K562 (cell line): ENCODE results near the gene TRAPPC2L. TPM values are rescaled to one million over a fixed set of nuclear protein-coding genes. Genes with fewer than 3 reads are reported as not detected.

Experiments
- ATAC-seq: fragments of 200-7000 bp; cut with Tn5 transposase; 3 replicates; pipeline ENCODE4 v1.9.1; 2020; ENCODE audit warnings: moderate library complexity
- BruUV-seq: library from RNA; stranded (reverse); fragments of 400-500 nt; replicated peaks from 2 replicates; lab custom pipeline; 2021; lab: Mats Ljungman, UMichigan
- CTCF ChIA-PET: fragments of 300-600 bp; formaldehyde crosslinking; extraction: SDS; loops from one replicate; lab custom pipeline; 2021; ENCODE audit warnings: low intra/inter-chr PET ratio; lab: Yijun Ruan, JAX
- POLR2A ChIA-PET: fragments of 300-600, 350-650 bp; sonication (Branson Sonifier 250); formaldehyde crosslinking; extraction: SDS; loops from one replicate; lab custom pipeline; 2021; ENCODE audit warnings: antibody characterized with exemption, inconsistent platforms; lab: Yijun Ruan, JAX
- DNase-seq, 4 experiments: peaks; one replicate each; pipeline versions ENCODE4 v3.0.0 to v3.0.0-alpha.2; 2011 to 2018; ENCODE audit warnings: low spot score in 3 of 4, mixed read lengths in 3 of 4; ENCODE audit errors: extremely low read depth in 1 of 4
- FAIRE-seq: peaks from 2 replicates; lab custom pipeline; 2011; peaks lifted over from hg19 to GRCh38; lab: Jason Lieb, UNC
- H2AFZ ChIP-seq: 2 replicates; pipeline ENCODE4 v1.6.0; 2011; ENCODE audit warnings: low read depth, low read length, control low read depth, inconsistent platforms
- H3K27ac ChIP-seq: fragments of 200-600 bp; 3 replicates; pipeline ENCODE4 v1.8.0; 2011; ENCODE audit warnings: low read depth, mild to moderate bottlenecking, control low read depth, inconsistent platforms, low read length, moderate library complexity, mixed read lengths; ENCODE audit errors: extremely low read depth
- H3K27me3 ChIP-seq, 2 experiments: fragments of 300-600 bp in 1 of 2; 2 replicates in 1 of 2; 3 replicates in 1 of 2; pipeline versions ENCODE4 v1.6.0 to v1.8.0; 2011; ENCODE audit warnings: inconsistent platforms in 2 of 2, low read length in 2 of 2, mild to moderate bottlenecking in 1 of 2, mixed read lengths in 1 of 2, moderate library complexity in 1 of 2; ENCODE audit not compliant: control insufficient read depth in 2 of 2, insufficient read depth in 2 of 2
- H3K36me3 ChIP-seq: fragments of 300-600 bp; 3 replicates; pipeline ENCODE4 v1.8.0; 2011; ENCODE audit warnings: mild to moderate bottlenecking, low read length, inconsistent platforms; ENCODE audit not compliant: control insufficient read depth, insufficient read depth
- H3K4me1 ChIP-seq, 2 experiments: fragments of 200-600 bp in 1 of 2; replicated peaks in 1 of 2; 2 replicates in 1 of 2; 3 replicates in 1 of 2; pipeline versions ENCODE4 v1.5.1 to v1.8.0; 2011; ENCODE audit warnings: inconsistent platforms in 2 of 2, low read length in 2 of 2, mild to moderate bottlenecking in 1 of 2, mixed read lengths in 1 of 2, moderate library complexity in 1 of 2; ENCODE audit not compliant: control insufficient read depth in 2 of 2, insufficient read depth in 2 of 2
- H3K4me2 ChIP-seq: 2 replicates; pipeline ENCODE4 v1.6.1; 2011; ENCODE audit warnings: low read length, control low read depth, inconsistent platforms, mixed read lengths; ENCODE audit not compliant: insufficient read depth
- H3K4me3 ChIP-seq: fragments of 200-600 bp; sonication (generic), shearing (Covaris generic); 2 replicates; pipeline ENCODE4 v1.5.1; 2016; ENCODE audit warnings: control low read depth, inconsistent platforms
- H3K79me2 ChIP-seq: fragments of 200-600 bp; 3 replicates; pipeline ENCODE4 v1.8.0; 2011; ENCODE audit warnings: low read length, inconsistent platforms; ENCODE audit not compliant: control insufficient read depth, insufficient read depth
- H3K9ac ChIP-seq, 2 experiments: 2 replicates each; pipeline versions ENCODE4 v1.6.0 to v1.6.1; 2011; ENCODE audit warnings: low read depth in 2 of 2, low read length in 2 of 2, control low read depth in 1 of 2, inconsistent platforms in 1 of 2, mild to moderate bottlenecking in 1 of 2, mixed read lengths in 1 of 2; ENCODE audit not compliant: insufficient read depth in 1 of 2
- H3K9me1 ChIP-seq: one replicate; pipeline ENCODE4 v1.6.0; 2011; ENCODE audit warnings: inconsistent platforms, mild to moderate bottlenecking, low read length, moderate library complexity; ENCODE audit not compliant: control insufficient read depth, insufficient read depth
- H3K9me3 ChIP-seq: replicated peaks from 2 replicates; pipeline ENCODE4 v1.5.1; 2011; ENCODE audit warnings: low read depth, low read length, inconsistent platforms; ENCODE audit not compliant: control insufficient read depth, insufficient read depth
- H4K20me1 ChIP-seq: replicated peaks from 2 replicates; pipeline ENCODE4 v1.6.1; 2011; ENCODE audit warnings: low read length, inconsistent platforms, mixed read lengths; ENCODE audit not compliant: control insufficient read depth, insufficient read depth
- CHCHD3 ChIP-seq: fragments of 250-450 bp; sonication (Bioruptor Pico); IDR thresholded peaks from 2 replicates; pipeline ENCODE4 v2.1.2; 2022; ENCODE audit warnings: mild to moderate bottlenecking
- ERF ChIP-seq: fragments of 450-650 bp; formaldehyde crosslinking; IDR thresholded peaks from 2 replicates; pipeline ENCODE4 v1.4.0; 2020; ENCODE audit warnings: mild to moderate bottlenecking, mixed read lengths
- PHF21A ChIP-seq: fragments of 450-650 bp; IDR thresholded peaks from 2 replicates; pipeline ENCODE4 v1.6.1; 2017; ENCODE audit warnings: low read depth, borderline replicate concordance
- POLR2A ChIP-seq: fragments of 450-650 bp; conservative IDR thresholded peaks from 2 replicates; pipeline ENCODE4 v1.6.1; 2016
- POLR2G ChIP-seq: fragments of 200-400 bp; formaldehyde crosslinking; IDR thresholded peaks from 2 replicates; pipeline ENCODE4 v1.6.1; 2017; ENCODE audit warnings: low read depth, mild to moderate bottlenecking, antibody characterized with exemption, low read length, moderate library complexity
- RBM22 ChIP-seq: fragments of 200-400 bp; formaldehyde crosslinking; IDR thresholded peaks from 2 replicates; pipeline ENCODE4 v1.6.1; 2018; ENCODE audit warnings: low read length, low read depth; ENCODE audit not compliant: poor library complexity, severe bottlenecking
- SNIP1 ChIP-seq: fragments of 450-650 bp; IDR thresholded peaks from 2 replicates; pipeline ENCODE4 v1.7.1; 2017; ENCODE audit warnings: low read depth, mild to moderate bottlenecking
- SRSF9 ChIP-seq: fragments of 200-400 bp; formaldehyde crosslinking; IDR thresholded peaks from 2 replicates; pipeline ENCODE4 v1.6.1; 2017; ENCODE audit warnings: low read depth, low read length, borderline replicate concordance
- WGBS: fragments of 100-300 bp; shearing (Covaris generic); methylation state at CpG from one replicate; pipeline ENCODE4 v1.1.6; 2016; ENCODE audit warnings: low coverage, mixed read lengths; ENCODE audit not compliant: insufficient coverage; ENCODE audit errors: missing lambda C conversion rate; 5-methylcytosine and 5-hydroxymethylcytosine counted together
- in situ Hi-C: fragments of 300-500 bp; cut with MboI; formaldehyde crosslinking; loops from 4 replicates; pipeline ENCODE4 v1.15.0; 2018; ENCODE audit warnings: inconsistent platforms, mixed read lengths
- intact Hi-C: fragments of 100-400 bp; cut with micrococcal nuclease; formaldehyde crosslinking; loops from 2 replicates; pipeline ENCODE4 v1.14.2; 2022
- polyA plus RNA-seq, 8 experiments: library from polyadenylated mRNA; depleted of rRNA in 4 of 8; stranded (reverse) in 5 of 8; unstranded in 3 of 8; fragments of >200 nt; fragmentation: Nextera tagmentation in 2 of 8; fragmentation: Illumina TruSeq in 1 of 8; extraction: Ambion mirVana in 2 of 8; extraction: Trizol in 1 of 8; gene quantifications; 2 replicates each; pipeline versions ENCODE4 v1.2.1 to v1.2.3, GENCODE V29; 2011 to 2014; ENCODE audit warnings: inconsistent platforms in 1 of 8, missing spikeins in 1 of 8
- total RNA-seq, 7 experiments: library from RNA; depleted of rRNA in 6 of 7; stranded (reverse); fragments of >200 nt in 6 of 7; fragmentation: Illumina TruSeq in 2 of 7; extraction: Trizol in 2 of 7; gene quantifications; 2 replicates each; pipeline versions ENCODE4 v1.2.1 to v1.2.3, GENCODE V29; 2011 to 2021; ENCODE audit warnings: low replicate concordance in 1 of 7
- TF ChIP-seq, protein P1 (sequence below): fragments of 450-650 bp; IDR thresholded peaks from 2 replicates; pipeline ENCODE4 v1.6.1; 2017; ENCODE audit warnings: antibody characterized with exemption, mild to moderate bottlenecking
- TF ChIP-seq, protein P2 (sequence below): sonication (generic); formaldehyde crosslinking; IDR thresholded peaks from 2 replicates; pipeline ENCODE4 v1.8.1; 2023; ENCODE audit warnings: missing genetic modification reagents, mild to moderate bottlenecking, borderline replicate concordance

Gene TRAPPC2L
- total and polyA plus RNA-seq, 9 of the 15 experiments (the other 6 are each of a cell fraction or from before 2014, with no cell fraction given) = 60.4 to 398 (median 97.5) TPM

DNA sequence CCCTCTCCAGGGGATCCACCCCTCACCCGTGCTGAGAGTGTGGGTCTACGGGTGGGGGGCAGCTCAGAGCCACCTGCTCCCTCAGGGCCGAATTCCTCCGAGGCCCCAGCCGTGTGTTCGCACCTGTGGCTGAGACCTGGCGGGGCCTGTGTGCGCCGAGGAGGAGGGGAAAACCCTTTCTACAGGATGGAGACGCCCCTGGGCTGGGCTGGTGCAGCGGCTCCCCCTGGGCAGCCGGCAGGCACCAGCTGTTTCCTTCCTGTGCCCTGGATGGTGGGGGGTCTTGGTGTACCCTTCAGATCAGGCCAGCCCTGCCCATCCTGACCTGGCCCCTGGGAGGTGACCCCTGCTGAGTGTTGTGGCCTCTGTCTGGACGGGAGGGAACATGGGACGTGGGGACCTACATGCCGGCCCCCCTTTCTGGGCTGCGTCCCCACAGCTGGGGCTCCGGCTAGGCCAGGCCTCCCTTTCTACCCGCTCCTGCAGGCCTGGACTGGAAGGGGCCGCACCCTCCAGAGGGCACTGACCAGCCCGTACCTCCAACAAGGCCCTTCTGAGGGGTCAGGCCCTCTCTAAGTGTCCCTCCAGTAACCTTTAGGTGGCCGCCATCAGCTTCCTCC lies 37.9 kb downstream of the TRAPPC2L start:
- Histone ChIP-seq H3K27ac (no peak overlapping the region), H3K79me2 (peaks cover 20% of the 10 kb centered on the region), H2AFZ (no peak overlapping the region), H3K27me3 (no peaks in the 10 kb centered on the region), H3K36me3 (peaks cover 91% of the 10 kb centered on the region), H3K4me2 (no peak overlapping the region), H3K4me3 (no peak overlapping the region), H3K9me1 (no peaks in the 10 kb centered on the region), H3K9me3 (peaks cover 20% of the 10 kb centered on the region), H3K4me1 (peaks cover 0 to 38% of the 10 kb centered on the region in 2 experiments; a peak in 2 of 5 replicates), H4K20me1 (no peaks in the 10 kb centered on the region), H3K9ac (no peak overlapping the region)
- DNase-seq (no peak), FAIRE-seq (no peak), ATAC-seq (no peak)
- TF ChIP-seq RBM22 = peak; percentile 87
- TF ChIP-seq POLR2G = peak; percentile 70
- no peak for TF ChIP-seq ERF (CRISPR knock-in tag)
- no peak for TF ChIP-seq PHF21A
- TF ChIP-seq SNIP1 = no peak
- TF ChIP-seq, protein P1, sequence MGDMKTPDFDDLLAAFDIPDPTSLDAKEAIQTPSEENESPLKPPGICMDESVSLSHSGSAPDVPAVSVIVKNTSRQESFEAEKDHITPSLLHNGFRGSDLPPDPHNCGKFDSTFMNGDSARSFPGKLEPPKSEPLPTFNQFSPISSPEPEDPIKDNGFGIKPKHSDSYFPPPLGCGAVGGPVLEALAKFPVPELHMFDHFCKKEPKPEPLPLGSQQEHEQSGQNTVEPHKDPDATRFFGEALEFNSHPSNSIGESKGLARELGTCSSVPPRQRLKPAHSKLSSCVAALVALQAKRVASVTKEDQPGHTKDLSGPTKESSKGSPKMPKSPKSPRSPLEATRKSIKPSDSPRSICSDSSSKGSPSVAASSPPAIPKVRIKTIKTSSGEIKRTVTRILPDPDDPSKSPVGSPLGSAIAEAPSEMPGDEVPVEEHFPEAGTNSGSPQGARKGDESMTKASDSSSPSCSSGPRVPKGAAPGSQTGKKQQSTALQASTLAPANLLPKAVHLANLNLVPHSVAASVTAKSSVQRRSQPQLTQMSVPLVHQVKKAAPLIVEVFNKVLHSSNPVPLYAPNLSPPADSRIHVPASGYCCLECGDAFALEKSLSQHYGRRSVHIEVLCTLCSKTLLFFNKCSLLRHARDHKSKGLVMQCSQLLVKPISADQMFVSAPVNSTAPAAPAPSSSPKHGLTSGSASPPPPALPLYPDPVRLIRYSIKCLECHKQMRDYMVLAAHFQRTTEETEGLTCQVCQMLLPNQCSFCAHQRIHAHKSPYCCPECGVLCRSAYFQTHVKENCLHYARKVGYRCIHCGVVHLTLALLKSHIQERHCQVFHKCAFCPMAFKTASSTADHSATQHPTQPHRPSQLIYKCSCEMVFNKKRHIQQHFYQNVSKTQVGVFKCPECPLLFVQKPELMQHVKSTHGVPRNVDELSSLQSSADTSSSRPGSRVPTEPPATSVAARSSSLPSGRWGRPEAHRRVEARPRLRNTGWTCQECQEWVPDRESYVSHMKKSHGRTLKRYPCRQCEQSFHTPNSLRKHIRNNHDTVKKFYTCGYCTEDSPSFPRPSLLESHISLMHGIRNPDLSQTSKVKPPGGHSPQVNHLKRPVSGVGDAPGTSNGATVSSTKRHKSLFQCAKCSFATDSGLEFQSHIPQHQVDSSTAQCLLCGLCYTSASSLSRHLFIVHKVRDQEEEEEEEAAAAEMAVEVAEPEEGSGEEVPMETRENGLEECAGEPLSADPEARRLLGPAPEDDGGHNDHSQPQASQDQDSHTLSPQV = no peak
- no peak for TF ChIP-seq SRSF9
- TF ChIP-seq CHCHD3 (CRISPR knock-in tag) = no peak
- TF ChIP-seq POLR2A = 0 out of 2 replicates have a peak, but pooled peaks have one; percentile 22
- TF ChIP-seq, protein P2, sequence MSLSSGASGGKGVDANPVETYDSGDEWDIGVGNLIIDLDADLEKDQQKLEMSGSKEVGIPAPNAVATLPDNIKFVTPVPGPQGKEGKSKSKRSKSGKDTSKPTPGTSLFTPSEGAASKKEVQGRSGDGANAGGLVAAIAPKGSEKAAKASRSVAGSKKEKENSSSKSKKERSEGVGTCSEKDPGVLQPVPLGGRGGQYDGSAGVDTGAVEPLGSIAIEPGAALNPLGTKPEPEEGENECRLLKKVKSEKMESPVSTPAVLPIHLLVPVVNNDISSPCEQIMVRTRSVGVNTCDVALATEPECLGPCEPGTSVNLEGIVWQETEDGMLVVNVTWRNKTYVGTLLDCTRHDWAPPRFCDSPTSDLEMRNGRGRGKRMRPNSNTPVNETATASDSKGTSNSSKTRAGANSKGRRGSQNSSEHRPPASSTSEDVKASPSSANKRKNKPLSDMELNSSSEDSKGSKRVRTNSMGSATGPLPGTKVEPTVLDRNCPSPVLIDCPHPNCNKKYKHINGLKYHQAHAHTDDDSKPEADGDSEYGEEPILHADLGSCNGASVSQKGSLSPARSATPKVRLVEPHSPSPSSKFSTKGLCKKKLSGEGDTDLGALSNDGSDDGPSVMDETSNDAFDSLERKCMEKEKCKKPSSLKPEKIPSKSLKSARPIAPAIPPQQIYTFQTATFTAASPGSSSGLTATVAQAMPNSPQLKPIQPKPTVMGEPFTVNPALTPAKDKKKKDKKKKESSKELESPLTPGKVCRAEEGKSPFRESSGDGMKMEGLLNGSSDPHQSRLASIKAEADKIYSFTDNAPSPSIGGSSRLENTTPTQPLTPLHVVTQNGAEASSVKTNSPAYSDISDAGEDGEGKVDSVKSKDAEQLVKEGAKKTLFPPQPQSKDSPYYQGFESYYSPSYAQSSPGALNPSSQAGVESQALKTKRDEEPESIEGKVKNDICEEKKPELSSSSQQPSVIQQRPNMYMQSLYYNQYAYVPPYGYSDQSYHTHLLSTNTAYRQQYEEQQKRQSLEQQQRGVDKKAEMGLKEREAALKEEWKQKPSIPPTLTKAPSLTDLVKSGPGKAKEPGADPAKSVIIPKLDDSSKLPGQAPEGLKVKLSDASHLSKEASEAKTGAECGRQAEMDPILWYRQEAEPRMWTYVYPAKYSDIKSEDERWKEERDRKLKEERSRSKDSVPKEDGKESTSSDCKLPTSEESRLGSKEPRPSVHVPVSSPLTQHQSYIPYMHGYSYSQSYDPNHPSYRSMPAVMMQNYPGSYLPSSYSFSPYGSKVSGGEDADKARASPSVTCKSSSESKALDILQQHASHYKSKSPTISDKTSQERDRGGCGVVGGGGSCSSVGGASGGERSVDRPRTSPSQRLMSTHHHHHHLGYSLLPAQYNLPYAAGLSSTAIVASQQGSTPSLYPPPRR (CRISPR knock-in tag) = no peak
- no TSS peak for BruUV-seq
- in situ Hi-C loops (no loop called here), intact Hi-C loops (no loop called here)
- 95% methylated on average over 15 of the region's 21 CpGs for WGBS
- ChIA-PET CTCF (no interaction called here), POLR2A (no interaction called here)
